ENCODE results near the gene STRBP. TPM values are rescaled to one million over a fixed set of nuclear protein-coding genes. Genes with fewer than 3 reads are reported as not detected.
A peak's percentile ranks its signal among the peaks of the same experiment; 100 is the strongest.

STRBP gene
- total RNA-seq, 1 donor from 2014 or later: 11.7 TPM

DNA sequence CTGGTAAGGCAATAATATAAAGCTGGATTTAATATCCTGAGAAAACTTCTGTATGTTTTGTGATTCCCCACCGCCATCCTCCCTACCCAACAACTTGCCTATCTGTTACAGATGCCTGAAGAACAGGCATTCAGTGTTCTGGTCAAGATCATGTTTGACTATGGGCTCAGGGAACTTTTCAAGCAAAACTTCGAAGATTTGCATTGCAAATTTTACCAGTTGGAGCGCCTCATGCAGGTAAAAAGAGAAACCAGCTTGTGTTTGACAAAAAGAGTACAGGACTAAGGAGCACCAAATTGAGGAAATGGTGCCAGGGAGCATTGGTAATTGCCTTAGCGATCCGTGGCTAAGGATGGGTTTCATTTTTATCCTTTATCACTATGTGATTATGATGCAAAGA, 194.9 kb downstream of the STRBP start:
- DNase-seq (ENCODE audit: low spot score): no peak
- no peaks in the 10 kb centered on the region for H3K9me3 Mint-ChIP-seq (ENCODE audit: low read depth)
- no peaks in the 10 kb centered on the region for H3K27me3 Mint-ChIP-seq (ENCODE audit: low read depth)
- peaks cover 86% of the 10 kb centered on the region for H3K4me1 Mint-ChIP-seq (ENCODE audit: low read depth)
- peaks cover 25% of the 10 kb centered on the region for H3K36me3 Mint-ChIP-seq (ENCODE audit: low read depth)
- TF ChIP-seq, protein P1, sequence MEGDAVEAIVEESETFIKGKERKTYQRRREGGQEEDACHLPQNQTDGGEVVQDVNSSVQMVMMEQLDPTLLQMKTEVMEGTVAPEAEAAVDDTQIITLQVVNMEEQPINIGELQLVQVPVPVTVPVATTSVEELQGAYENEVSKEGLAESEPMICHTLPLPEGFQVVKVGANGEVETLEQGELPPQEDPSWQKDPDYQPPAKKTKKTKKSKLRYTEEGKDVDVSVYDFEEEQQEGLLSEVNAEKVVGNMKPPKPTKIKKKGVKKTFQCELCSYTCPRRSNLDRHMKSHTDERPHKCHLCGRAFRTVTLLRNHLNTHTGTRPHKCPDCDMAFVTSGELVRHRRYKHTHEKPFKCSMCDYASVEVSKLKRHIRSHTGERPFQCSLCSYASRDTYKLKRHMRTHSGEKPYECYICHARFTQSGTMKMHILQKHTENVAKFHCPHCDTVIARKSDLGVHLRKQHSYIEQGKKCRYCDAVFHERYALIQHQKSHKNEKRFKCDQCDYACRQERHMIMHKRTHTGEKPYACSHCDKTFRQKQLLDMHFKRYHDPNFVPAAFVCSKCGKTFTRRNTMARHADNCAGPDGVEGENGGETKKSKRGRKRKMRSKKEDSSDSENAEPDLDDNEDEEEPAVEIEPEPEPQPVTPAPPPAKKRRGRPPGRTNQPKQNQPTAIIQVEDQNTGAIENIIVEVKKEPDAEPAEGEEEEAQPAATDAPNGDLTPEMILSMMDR (IDR thresholded peaks at IDR 0.05): no peak
- H3K27ac Mint-ChIP-seq (ENCODE audit: unreplicated experiment): peak overlapping the region; percentile 72
- no peak overlapping the region for H3K4me3 Mint-ChIP-seq (ENCODE audit: unreplicated experiment)

DNA sequence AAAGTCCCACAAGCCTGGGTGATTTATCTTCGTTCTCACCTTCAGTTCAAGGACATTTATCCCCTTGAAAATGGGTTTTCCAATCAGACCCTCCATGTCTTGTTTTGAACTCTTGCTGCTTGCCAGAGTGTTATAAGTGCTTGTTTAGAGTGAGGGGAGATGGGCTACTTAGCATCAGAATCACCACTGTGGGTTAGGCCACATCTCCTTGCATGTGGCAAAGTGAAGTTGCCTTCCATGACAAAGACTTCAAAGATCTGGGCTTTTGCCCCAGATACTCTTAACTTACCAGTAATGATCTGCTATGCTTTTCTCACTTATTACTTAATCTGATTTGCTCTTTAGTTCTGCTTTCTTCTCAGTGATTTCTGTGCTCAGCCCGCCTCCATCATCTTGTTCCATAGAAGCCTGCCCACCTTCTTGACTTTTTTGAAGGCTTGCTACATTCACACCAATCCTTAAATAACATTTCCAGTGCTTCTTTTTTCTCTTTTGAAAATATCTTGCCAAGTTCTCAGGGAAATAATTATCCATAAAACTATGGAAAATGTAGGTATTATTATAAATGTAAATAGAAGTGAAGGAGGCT, 195.9 kb downstream of the STRBP start:
- Mint-ChIP-seq H3K9me3 (ENCODE audit: low read depth) (no peaks in the 10 kb centered on the region), H3K36me3 (ENCODE audit: low read depth) (peaks cover 26% of the 10 kb centered on the region), H3K27me3 (ENCODE audit: low read depth) (no peaks in the 10 kb centered on the region), H3K4me1 (ENCODE audit: low read depth) (peaks cover 88% of the 10 kb centered on the region), H3K27ac (ENCODE audit: unreplicated experiment) (peak overlapping the region; percentile 72), H3K4me3 (ENCODE audit: unreplicated experiment) (no peak overlapping the region)
- DNase-seq (ENCODE audit: low spot score): no peak
- TF ChIP-seq, protein P1 (IDR thresholded peaks at IDR 0.05): no peak

Other genes with a start within 250 kb of the STRBP start
- gene GPR21, start 234.9 kb downstream of the STRBP start, total RNA-seq: 3.9 to 5.5 TPM (median 4.8 TPM) in 3 replicates
- gene CRB2, start 87.6 kb upstream of the STRBP start, total RNA-seq: 0.07 TPM in 1 of 3 replicates, not detected in the others